Keratinocyte (primary cell): Measurements from ENCODE around the gene RAD21L1. TPM values are rescaled to one million over a fixed set of nuclear protein-coding genes. Genes with fewer than 3 reads are reported as not detected.

Experiments used
- DNase-seq: peaks from one replicate; pipeline ENCODE4 v3.0.0-alpha.2; 2011; ENCODE audit warnings: low read depth, missing footprints, low spot score
- FAIRE-seq: peaks from 2 replicates; lab custom pipeline; 2011; peaks lifted over from hg19 to GRCh38; lab: Jason Lieb, UNC
- H2AFZ ChIP-seq: 2 replicates; pipeline ENCODE4 v1.6.0; 2012; ENCODE audit warnings: low read length, control low read depth, inconsistent platforms; ENCODE audit not compliant: control insufficient read depth
- H3K27ac ChIP-seq: 2 replicates; pipeline ENCODE4 v1.5.1; 2011; ENCODE audit warnings: low read length; ENCODE audit not compliant: control insufficient read depth, insufficient read depth
- H3K27me3 ChIP-seq: 3 replicates; pipeline ENCODE4 v1.6.0; 2011; ENCODE audit warnings: low read length; ENCODE audit not compliant: control insufficient read depth, insufficient read depth; ENCODE audit errors: extremely low read depth
- H3K36me3 ChIP-seq, 2 experiments: 2 replicates in 1 of 2; 3 replicates in 1 of 2; pipeline ENCODE4 v1.5.1; 2011; ENCODE audit warnings: low read length in 2 of 2, mild to moderate bottlenecking in 1 of 2; ENCODE audit not compliant: control insufficient read depth in 2 of 2, insufficient read depth in 2 of 2; ENCODE audit errors: extremely low read depth in 1 of 2
- H3K4me1 ChIP-seq: 3 replicates; pipeline ENCODE4 v1.5.1; 2011; ENCODE audit warnings: low read length; ENCODE audit not compliant: control insufficient read depth, insufficient read depth; ENCODE audit errors: extremely low read depth
- H3K4me2 ChIP-seq: 3 replicates; pipeline ENCODE4 v1.6.0; 2011; ENCODE audit warnings: low read depth, low read length; ENCODE audit not compliant: control insufficient read depth, insufficient read depth; ENCODE audit errors: extremely low read depth
- H3K4me3 ChIP-seq, 3 experiments: fragments of 200-600 bp in 1 of 3; sonication (generic) in 1 of 3; 2 replicates in 2 of 3; 3 replicates in 1 of 3; pipeline ENCODE4 v1.5.1; 2011 to 2016; ENCODE audit warnings: low read length in 3 of 3, mild to moderate bottlenecking in 3 of 3, control low read depth in 2 of 3, inconsistent platforms in 1 of 3, low read depth in 1 of 3, mixed read lengths in 1 of 3, mixed run types in 1 of 3, moderate library complexity in 1 of 3; ENCODE audit not compliant: control insufficient read depth in 2 of 3, insufficient read depth in 2 of 3; ENCODE audit errors: extremely low read depth in 1 of 3
- H3K79me2 ChIP-seq: 2 replicates; pipeline ENCODE4 v1.6.0; 2012; ENCODE audit warnings: low read length; ENCODE audit not compliant: control insufficient read depth, insufficient read depth
- H3K9ac ChIP-seq: 3 replicates; pipeline ENCODE4 v1.6.0; 2011; ENCODE audit warnings: low read length; ENCODE audit not compliant: control insufficient read depth, insufficient read depth; ENCODE audit errors: extremely low read depth
- H3K9me1 ChIP-seq: 3 replicates; pipeline ENCODE4 v1.6.0; 2011; ENCODE audit warnings: low read length; ENCODE audit not compliant: control insufficient read depth, insufficient read depth; ENCODE audit errors: extremely low read depth
- H3K9me3 ChIP-seq: 2 replicates; pipeline ENCODE4 v1.5.1; 2012; ENCODE audit warnings: low read depth, low read length; ENCODE audit not compliant: control insufficient read depth
- H4K20me1 ChIP-seq: 3 replicates; pipeline ENCODE4 v1.6.0; 2011; ENCODE audit warnings: low read length; ENCODE audit not compliant: control insufficient read depth, insufficient read depth; ENCODE audit errors: extremely low read depth
- EZH2 ChIP-seq: IDR thresholded peaks from one replicate; pipeline ENCODE4 v1.6.1; 2012; ENCODE audit warnings: inconsistent platforms, mild to moderate bottlenecking, low read length, moderate library complexity
- dilution Hi-C: fragments of 300-500 bp; cut with MboI; formaldehyde crosslinking; loops from one replicate; pipeline ENCODE4 v1.7.0; 2020; ENCODE audit warnings: low sequenced_read_pairs; ENCODE audit not compliant: extremely low pct_ligation_motif_present
- polyA plus RNA-seq, 5 experiments: library from polyadenylated mRNA; depleted of rRNA in 3 of 5; stranded (reverse) in 3 of 5; stranded (forward) in 1 of 5; unstranded in 1 of 5; fragments of >200 nt; gene quantifications; 1 replicate in 1 of 5; 2 replicates in 3 of 5; 3 replicates in 1 of 5; pipeline versions ENCODE4 v1.2.1 to v1.2.3, GENCODE V29; 2011 to 2012; ENCODE audit warnings: missing spikeins in 2 of 5, low read depth in 1 of 5, low replicate concordance in 1 of 5
- TF ChIP-seq, protein P1 (sequence below), 3 experiments: IDR thresholded peaks in 1 of 3; conservative IDR thresholded peaks in 1 of 3; optimal IDR thresholded peaks in 1 of 3; 2 replicates in 2 of 3; 3 replicates in 1 of 3; pipeline versions ENCODE3 to v1.5.1; 2011; ENCODE audit warnings: low read length in 3 of 3, mild to moderate bottlenecking in 3 of 3, moderate library complexity in 2 of 3, control low read depth in 1 of 3, inconsistent platforms in 1 of 3; ENCODE audit not compliant: insufficient read depth in 2 of 3; ENCODE audit errors: extremely low read depth in 1 of 3

RAD21L1 gene
- polyA plus RNA-seq, 1 donor (not counting 4 experiments of a cell fraction or from before 2014, with no cell fraction given) = not detected

DNA sequence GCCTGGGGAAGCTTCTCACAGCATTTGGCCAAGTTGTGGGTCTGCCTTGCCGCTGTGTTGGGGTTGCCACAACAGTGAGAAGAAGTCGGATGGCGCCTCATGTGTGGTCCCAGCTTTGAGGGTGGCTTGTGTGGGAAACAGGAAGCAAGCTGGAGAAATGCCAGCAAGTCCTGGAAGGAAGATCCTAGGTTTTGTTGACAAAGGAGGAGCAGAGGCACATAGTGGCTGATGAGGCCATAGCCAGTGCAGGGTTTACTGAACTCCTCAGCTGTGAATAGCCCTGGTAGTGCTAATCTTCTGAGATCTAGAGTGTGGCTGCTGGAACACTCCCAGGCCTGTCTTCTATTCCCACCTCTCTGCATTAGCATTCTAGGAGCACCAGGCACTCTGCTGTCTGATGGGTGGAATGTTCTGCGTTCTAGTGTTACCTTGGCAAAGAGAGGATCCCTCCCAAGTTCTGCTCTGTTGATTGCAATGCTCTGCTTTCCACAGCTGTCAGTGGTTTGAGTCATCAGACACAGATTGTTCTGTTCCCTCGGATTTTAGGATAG, 65.4 kb downstream of the RAD21L1 start:
- no peaks in the 10 kb centered on the region for H3K27me3 ChIP-seq
- H3K4me1 ChIP-seq = no peaks in the 10 kb centered on the region
- dilution Hi-C loops = no loop called here
- no peak overlapping the region for H3K27ac ChIP-seq
- no peak overlapping the region for H3K4me2 ChIP-seq
- no peak overlapping the region for H2AFZ ChIP-seq
- no peaks in the 10 kb centered on the region for H3K9me1 ChIP-seq
- TF ChIP-seq, protein P1, sequence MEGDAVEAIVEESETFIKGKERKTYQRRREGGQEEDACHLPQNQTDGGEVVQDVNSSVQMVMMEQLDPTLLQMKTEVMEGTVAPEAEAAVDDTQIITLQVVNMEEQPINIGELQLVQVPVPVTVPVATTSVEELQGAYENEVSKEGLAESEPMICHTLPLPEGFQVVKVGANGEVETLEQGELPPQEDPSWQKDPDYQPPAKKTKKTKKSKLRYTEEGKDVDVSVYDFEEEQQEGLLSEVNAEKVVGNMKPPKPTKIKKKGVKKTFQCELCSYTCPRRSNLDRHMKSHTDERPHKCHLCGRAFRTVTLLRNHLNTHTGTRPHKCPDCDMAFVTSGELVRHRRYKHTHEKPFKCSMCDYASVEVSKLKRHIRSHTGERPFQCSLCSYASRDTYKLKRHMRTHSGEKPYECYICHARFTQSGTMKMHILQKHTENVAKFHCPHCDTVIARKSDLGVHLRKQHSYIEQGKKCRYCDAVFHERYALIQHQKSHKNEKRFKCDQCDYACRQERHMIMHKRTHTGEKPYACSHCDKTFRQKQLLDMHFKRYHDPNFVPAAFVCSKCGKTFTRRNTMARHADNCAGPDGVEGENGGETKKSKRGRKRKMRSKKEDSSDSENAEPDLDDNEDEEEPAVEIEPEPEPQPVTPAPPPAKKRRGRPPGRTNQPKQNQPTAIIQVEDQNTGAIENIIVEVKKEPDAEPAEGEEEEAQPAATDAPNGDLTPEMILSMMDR (optimal IDR thresholded peaks at IDR 0.05 in 1 of 3, IDR thresholded peaks at IDR 0.05 in 1 of 3, conservative IDR thresholded peaks at IDR 0.05 in 1 of 3; ENCODE audit: extremely low read depth in 1 of 3, insufficient read depth in 2 of 3, low read length in 3 of 3) = no peak
- no peak for TF ChIP-seq EZH2
- H3K4me3 ChIP-seq = no peak overlapping the region
- peaks cover 0 to 1% of the 10 kb centered on the region in 2 experiments for H3K36me3 ChIP-seq
- H3K9ac ChIP-seq = no peak overlapping the region
- FAIRE-seq (no peak), DNase-seq (no peak)
- H3K9me3 ChIP-seq = no peaks in the 10 kb centered on the region
- H3K79me2 ChIP-seq = no peaks in the 10 kb centered on the region
- H4K20me1 ChIP-seq = no peaks in the 10 kb centered on the region

DNA sequence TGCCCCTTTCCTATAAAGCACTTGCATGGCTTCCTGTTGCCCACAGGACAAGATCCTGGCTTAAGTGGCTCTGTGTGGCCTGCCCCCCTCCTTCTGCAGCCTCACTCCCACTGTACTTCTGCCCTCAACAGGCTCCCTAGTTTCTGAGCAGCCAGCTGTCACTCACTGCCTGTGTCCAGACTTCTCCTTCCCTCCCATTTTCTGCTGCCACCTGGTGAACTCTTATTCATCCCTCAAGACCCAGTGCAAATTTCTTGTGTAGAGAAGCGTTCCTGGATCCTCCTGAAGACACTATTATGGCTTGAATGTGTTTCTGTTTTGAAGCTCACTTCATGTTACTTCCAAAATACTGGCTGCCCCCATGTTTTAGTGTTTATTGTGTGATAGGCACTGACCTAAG, 66.8 kb downstream of the RAD21L1 start:
- H3K4me1 ChIP-seq = no peaks in the 10 kb centered on the region
- H3K9me3 ChIP-seq = no peaks in the 10 kb centered on the region
- DNase-seq (no peak), FAIRE-seq (no peak)
- dilution Hi-C loops = no loop called here
- no peaks in the 10 kb centered on the region for H3K27me3 ChIP-seq
- no peaks in the 10 kb centered on the region for H3K79me2 ChIP-seq
- no peak overlapping the region for H2AFZ ChIP-seq
- H3K9me1 ChIP-seq = no peaks in the 10 kb centered on the region
- no peak overlapping the region for H3K4me2 ChIP-seq
- H3K4me3 ChIP-seq = no peak overlapping the region
- no peak overlapping the region for H3K9ac ChIP-seq
- no peaks in the 10 kb centered on the region for H4K20me1 ChIP-seq
- no peak overlapping the region for H3K27ac ChIP-seq
- no peak for TF ChIP-seq EZH2
- TF ChIP-seq, protein P1 (optimal IDR thresholded peaks at IDR 0.05 in 1 of 3, IDR thresholded peaks at IDR 0.05 in 1 of 3, conservative IDR thresholded peaks at IDR 0.05 in 1 of 3; ENCODE audit: extremely low read depth in 1 of 3, insufficient read depth in 2 of 3, low read length in 3 of 3) = no peak
- peaks cover 0 to 4% of the 10 kb centered on the region in 2 experiments for H3K36me3 ChIP-seq
